Measurements from ENCODE around the gene TM4SF18.

Gene TM4SF18

DNA sequence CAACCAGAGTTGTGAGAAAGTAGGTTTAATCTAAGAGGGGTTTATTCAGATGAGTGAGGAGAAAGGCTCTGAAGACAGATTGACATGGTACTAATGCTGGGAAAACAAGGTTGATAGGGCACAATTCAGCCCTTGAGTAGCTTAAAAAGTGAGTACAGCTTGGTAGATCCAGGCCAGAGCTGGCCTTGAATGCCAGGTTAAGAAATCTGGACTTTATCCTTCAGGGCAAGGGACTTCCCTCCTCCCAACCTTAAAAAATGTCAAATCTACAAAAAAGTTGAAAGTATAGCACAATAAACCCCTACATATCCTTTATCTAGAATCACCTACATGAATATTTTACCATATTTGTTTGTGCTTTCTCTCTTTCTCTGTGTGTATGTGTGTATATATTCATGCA is 7.9 kb downstream of the TM4SF18 start:
- DNase-seq = no peak

DNA sequence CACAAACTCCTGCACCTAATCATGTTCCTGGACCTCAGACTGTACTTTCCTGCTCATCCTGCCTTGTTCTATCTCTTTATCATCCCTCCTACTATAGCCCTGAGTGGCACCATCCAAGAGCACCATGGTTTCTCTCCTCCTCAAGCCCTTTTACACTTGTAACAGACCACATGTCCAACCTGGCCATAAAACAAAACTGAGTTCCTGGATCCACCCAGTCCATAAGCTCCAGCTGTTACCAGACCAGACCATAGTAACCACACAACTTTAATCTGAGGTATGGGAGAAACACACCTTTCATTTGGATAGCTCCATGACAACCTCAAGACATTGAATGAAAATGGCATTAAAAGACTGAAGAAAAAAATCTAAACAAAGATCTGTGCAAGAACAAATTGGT is 9.1 kb downstream of the TM4SF18 start:
- no peak for DNase-seq

DNA sequence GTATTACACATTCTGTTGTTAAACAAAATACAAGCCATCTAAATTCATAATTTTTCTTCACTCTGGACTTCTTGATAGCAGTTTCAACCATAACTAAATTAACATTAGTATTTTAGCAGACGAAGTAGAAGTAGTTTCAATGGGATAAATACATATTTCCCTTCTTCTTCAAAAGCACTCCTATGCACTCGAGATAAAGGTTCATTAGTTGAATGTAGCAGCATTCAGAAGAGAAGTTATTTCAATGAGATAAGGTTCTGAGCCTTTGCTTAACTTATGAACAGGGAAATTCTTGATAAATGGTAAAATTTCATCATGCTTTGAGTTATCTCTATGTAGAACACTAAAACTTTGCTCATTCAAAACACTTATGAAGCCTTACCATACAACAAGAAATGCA is 11.8 kb downstream of the TM4SF18 start:
- DNase-seq = no peak

DNA sequence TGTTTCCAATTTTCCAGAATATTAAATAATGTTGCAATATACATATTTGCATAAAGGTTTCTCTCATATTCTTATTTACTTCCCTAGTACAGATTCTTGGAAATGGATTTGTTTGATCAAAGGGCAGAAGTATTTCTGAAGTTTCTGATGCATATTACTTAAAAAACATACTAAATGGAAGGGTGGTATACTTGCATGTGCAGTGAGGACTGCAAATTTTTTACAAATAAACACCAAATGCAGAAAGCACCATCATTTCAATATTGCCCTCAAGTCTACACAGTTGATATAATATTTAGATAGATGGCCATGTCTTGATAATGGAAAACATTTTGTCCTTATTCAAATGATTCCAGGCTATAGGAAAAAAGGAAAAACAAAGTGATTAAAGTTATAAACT is 12.3 kb downstream of the TM4SF18 start:
- DNase-seq = no peak

DNA sequence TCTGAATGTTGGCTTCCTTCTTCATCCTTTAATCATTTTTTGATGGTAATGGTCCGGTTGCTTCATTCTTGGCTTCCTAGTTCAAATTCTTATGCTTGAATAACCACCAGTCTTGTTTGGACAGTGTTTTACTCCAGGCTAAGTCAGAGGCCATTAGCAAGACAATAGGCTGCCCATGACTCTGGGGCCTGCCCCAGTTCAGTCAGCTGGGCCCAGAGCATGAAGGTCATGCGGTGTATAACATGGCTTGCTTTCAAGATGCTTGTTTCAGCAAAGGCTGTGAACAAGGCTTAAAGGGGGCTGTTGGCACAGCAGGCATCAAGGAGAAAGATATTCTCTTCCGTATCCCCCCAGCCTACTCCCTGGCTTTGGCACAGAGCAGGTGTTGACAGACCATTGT is 13.7 kb downstream of the TM4SF18 start:
- DNase-seq = no peak

DNA sequence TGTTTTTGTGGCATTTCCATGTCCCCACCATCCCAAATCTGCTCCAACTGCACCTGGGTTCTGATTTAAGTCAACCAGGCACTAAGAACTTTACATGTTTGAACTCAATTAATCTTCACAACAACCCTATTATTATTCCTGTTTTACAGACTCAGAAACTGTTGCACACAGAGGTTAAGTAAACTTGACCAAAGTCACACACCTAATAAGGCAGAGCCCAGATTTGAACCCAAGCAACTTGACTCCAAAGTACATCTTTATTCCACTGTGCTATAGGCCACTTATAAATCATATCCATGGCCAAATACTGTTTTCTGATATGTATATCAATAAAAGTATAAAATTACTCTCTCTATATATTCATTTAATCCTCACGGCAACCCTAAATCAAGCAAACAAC is 16.4 kb downstream of the TM4SF18 start:
- no peak for DNase-seq

- DNase-seq = no peak
Measured at GRCh38 chr3:149316437-149316836, 17.0 kb downstream of the TM4SF18 start.

GRCh38 chr3:149315694-149316093 is 17.7 kb downstream of the TM4SF18 start:
- DNase-seq = no peak

DNA sequence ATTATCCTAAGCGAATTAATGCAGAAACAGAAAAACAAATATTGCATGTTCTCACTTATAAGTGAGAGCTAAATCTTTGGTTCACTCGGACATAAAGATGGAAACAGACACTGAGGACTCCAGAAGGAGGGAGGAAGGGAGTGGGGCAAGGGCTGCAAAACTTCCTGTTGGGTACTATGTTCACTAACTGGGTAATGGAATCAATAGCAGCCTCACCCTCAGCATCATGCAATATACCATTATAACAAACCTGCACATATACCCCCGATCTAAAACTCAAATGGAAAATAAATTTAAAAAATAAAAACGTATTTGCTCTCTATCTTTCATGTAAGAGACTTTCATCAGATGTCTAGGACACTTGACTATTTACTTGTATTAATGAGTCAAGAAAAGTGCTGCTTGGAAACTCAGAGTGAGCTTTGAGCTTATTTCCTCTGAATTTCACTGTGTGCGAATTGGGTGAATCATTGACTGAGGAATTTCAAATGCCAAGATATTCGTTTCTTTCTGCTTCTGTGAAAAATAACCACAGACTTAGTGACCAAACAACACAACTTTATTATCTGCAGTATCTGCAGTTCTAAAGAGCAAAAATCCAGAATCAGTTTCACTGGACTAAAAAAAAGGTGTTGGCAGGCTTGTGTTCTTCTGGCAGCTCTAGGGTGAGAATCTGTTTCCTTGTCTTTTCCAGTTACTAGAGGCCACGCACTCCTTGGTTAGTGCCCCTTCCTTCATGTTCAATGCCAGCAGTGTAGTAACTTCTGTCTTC is 18.4 kb downstream of the TM4SF18 start:
- no peak for DNase-seq

- DNase-seq = no peak
Measured at GRCh38 chr3:149313542-149313941, 19.9 kb downstream of the TM4SF18 start.

DNA sequence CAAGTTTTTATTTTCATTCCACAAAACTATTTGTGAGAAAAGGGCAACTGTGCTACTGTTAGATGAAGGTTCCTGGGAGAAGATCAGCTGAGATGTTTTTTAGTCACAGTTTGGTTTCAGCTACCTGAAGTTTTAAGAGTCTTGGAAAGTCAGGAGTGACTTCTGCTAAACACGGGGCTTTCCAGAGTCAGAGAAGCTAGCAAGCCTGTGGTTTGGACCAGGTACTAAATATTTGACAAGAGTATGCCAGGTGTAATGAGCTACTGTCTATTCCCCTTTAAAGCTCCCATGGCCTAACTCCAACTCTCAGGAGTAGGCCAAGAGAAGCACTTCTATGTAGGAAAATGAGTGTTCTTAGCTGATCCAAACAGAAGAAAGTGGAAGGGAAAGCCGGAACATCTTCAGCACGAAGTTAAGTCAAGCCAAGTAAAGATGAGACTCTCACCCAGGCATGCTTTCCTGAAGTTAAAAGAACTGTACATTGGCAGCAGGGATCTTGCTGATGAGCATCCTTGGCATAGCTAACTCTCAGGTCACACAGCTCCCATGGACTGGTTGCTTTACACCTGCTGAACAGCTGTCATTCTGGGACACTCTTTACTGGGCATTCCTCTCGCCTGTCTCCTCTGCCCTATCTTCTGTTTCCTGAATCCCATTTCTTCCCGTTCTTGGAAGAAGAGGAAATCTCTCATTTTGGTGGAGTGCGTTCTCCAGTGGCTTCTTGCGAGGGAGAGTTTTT is 22.5 kb downstream of the TM4SF18 start:
- DNase-seq = no peak

- no peak for DNase-seq
Measured at GRCh38 chr3:149307435-149307783, 26.0 kb downstream of the TM4SF18 start.

- DNase-seq = no peak
Measured at GRCh38 chr3:149306751-149307434, 26.5 kb downstream of the TM4SF18 start.

GRCh38 chr3:149305376-149305775 is 28.1 kb downstream of the TM4SF18 start:
- DNase-seq = no peak

GRCh38 chr3:149299938-149300801 is 33.3 kb downstream of the TM4SF18 start:
- DNase-seq = no peak

DNA sequence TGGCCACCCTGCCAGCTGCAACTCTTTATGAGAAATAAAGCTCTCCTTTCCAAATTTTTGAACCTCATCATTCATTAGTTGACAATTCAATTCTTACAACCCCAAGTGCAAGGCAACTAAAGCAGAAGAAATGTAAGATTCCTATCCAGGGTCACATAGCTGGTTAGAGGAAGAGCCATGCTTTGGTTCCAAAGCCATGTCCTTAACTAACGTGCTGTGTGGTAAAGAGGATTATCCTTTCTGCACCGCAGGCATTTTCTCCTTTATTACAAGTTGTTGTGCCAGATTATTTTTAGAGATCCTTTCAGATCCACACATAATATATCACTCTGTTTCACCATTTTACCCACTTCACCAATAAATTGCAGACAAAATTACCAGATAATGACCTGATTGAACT is 36.5 kb downstream of the TM4SF18 start:
- no peak for DNase-seq

GRCh38 chr3:149292666-149293065 is 40.8 kb downstream of the TM4SF18 start:
- DNase-seq = no peak

DNA sequence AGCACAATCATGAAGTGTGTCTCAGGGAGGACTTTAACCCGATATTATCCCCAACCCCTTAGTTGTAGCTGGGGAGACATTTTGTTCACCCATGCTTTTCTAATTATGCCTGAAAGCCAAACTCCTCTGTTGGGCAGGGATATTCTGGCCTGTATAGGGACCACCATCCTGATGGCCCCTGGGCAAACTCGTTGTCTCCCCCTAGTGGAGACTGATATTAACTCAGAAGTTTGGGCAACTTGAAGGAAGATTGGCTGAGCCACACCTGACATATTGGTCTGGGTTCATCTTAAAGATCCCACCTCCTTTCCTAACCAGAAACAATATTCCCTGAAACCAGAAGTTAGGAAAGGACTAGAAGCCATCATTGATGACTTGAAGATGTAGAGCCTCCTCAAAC is 42.3 kb downstream of the TM4SF18 start:
- no peak for DNase-seq

DNA sequence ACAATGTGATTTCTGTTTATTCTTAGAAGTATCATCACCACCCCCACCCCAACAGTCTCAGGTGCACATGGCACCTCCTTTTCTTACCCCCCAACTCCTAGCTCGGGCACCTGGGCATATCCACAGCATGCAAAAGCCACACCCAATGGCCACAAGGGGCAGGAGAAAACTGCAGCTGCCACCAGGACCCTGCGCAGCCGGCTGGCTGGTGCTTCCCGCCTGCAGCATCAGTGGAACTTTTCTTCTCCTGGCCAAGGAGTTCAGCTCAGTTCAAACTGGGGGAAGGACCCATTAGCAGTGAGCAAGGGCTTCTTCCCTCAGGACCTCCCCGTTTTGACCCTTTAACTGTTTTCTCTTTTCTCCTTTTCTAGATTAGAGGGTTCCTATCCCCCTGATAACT is 44.8 kb downstream of the TM4SF18 start:
- DNase-seq = no peak

- DNase-seq = no peak
Measured at GRCh38 chr3:149284034-149284433, 49.4 kb downstream of the TM4SF18 start.

DNA sequence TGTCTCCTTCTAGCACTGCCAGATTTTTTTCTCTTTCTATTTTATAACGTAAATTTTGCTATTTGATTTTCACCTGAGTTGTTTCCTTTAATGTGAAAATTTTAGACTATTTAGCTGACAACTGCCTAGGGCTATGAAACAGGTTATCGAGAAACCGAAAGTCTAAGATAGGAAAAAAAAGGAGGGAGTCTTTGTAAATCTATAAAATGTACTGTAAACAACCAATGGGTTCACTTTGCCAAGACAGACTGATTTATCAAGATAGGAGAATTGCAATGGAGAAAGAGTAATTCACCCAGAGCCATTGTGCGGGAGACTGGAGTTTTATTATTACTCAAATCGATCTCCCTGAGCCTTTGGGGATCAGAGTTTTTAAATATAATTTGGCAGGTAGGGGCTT is 50.0 kb downstream of the TM4SF18 start:
- no peak for DNase-seq

- DNase-seq = no peak
Measured at GRCh38 chr3:149282836-149283235, 50.6 kb downstream of the TM4SF18 start.

DNA sequence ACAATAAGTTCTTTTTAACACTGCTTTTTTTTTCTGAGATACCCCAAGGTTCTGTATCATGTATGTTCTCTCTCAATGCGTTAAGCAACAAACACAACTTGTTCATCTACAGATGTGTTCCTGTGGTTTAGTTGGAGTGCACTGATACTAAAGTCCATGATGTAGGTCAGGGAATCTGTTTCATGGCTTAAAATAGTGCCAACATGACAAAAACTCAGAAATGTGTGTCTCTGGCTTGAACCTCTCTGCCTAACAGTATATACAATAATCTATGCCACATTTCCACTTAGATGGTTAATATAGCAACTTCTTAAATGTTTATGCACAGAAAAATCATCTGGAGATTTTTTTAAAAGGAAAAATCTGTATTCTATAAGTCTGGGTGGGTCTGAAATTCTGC is 51.1 kb downstream of the TM4SF18 start:
- no peak for DNase-seq

Measured in CD4-positive, alpha-beta T cell treated with Interleukin-6 for 4 hours (primary cell).